ENCODE results near the gene ZBTB39. TPM values are rescaled to one million over a fixed set of nuclear protein-coding genes. Genes with fewer than 3 reads are reported as not detected.

The ZBTB39 gene
- total RNA-seq, 4 donors from 2014 or later: 3.5 to 7.2 (median 6.6) TPM

- TF ChIP-seq CTCF (IDR thresholded peaks at IDR 0.05): no peak
- DNase-seq (ENCODE audit: low spot score) (no peak), ATAC-seq (ENCODE audit: low FRiP score) (no peak)
Observed at GRCh38 chr12:57042695-57043094, 36.3 kb upstream of the ZBTB39 start.

GRCh38 chr12:57040750-57041149 is 34.4 kb upstream of the ZBTB39 start:
- no peak for DNase-seq (ENCODE audit: low spot score)
- no peak for TF ChIP-seq CTCF (IDR thresholded peaks at IDR 0.05)
- ATAC-seq (ENCODE audit: low FRiP score): no peak

- no peak for TF ChIP-seq CTCF (IDR thresholded peaks at IDR 0.05)
- ATAC-seq (ENCODE audit: low FRiP score) (no peak), DNase-seq (ENCODE audit: low spot score) (no peak)
Observed at GRCh38 chr12:57040211-57040610, 33.9 kb upstream of the ZBTB39 start.

GRCh38 chr12:57039016-57039798 is 32.9 kb upstream of the ZBTB39 start:
- ATAC-seq (ENCODE audit: low FRiP score) (no peak), DNase-seq (ENCODE audit: low spot score) (no peak)
- TF ChIP-seq CTCF (IDR thresholded peaks at IDR 0.05): no peak

GRCh38 chr12:57037264-57037663 is 30.9 kb upstream of the ZBTB39 start:
- DNase-seq (ENCODE audit: low spot score) (no peak), ATAC-seq (ENCODE audit: low FRiP score) (no peak)
- no peak for TF ChIP-seq CTCF (IDR thresholded peaks at IDR 0.05)

GRCh38 chr12:57033431-57033830 is 27.1 kb upstream of the ZBTB39 start:
- no peak for TF ChIP-seq CTCF (IDR thresholded peaks at IDR 0.05)
- ATAC-seq (ENCODE audit: low FRiP score) (peak; percentile 86), DNase-seq (ENCODE audit: low spot score) (no peak)

GRCh38 chr12:57031789-57032188 is 25.4 kb upstream of the ZBTB39 start:
- DNase-seq (ENCODE audit: low spot score): no peak
- no peak for ATAC-seq (ENCODE audit: low FRiP score)
- no peak for TF ChIP-seq CTCF (IDR thresholded peaks at IDR 0.05)
